ENCODE results near the gene RGS7.

GRCh38 chr1:241317676-241318075 is 39.3 kb downstream of the RGS7 start:
- no peak for TF ChIP-seq POLR2A (IDR thresholded peaks at IDR 0.05)
- TF ChIP-seq CTCF (IDR thresholded peaks at IDR 0.05), result no peak

Data from Peyer's patch (tissue), 4 donors.